Measurements from ENCODE around the gene DUS3L. TPM values are rescaled to one million over a fixed set of nuclear protein-coding genes. Genes with fewer than 3 reads are reported as not detected.

Gene DUS3L, protein sequence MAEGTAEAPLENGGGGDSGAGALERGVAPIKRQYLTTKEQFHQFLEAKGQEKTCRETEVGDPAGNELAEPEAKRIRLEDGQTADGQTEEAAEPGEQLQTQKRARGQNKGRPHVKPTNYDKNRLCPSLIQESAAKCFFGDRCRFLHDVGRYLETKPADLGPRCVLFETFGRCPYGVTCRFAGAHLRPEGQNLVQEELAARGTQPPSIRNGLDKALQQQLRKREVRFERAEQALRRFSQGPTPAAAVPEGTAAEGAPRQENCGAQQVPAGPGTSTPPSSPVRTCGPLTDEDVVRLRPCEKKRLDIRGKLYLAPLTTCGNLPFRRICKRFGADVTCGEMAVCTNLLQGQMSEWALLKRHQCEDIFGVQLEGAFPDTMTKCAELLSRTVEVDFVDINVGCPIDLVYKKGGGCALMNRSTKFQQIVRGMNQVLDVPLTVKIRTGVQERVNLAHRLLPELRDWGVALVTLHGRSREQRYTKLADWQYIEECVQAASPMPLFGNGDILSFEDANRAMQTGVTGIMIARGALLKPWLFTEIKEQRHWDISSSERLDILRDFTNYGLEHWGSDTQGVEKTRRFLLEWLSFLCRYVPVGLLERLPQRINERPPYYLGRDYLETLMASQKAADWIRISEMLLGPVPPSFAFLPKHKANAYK
- total RNA-seq (2022), result 73.3 and 75.4 TPM in 2 replicates
- percentile 73 among the genes with signal in this experiment for Bru-seq, nascent RNA
- BruChase-seq, experiment 1, labeled RNA remaining after a 2-hour chase, result percentile 76 among the genes with signal in this experiment
- percentile 84 among the genes with signal in this experiment for BruChase-seq, experiment 2, labeled RNA remaining after a 6-hour chase
- long read RNA-seq, transcript DUS3L-201 (13 exons, 2,113 nt), result major isoform, 99 of 129 reads
- long read RNA-seq, partial matches to known transcripts, result 9 of 129 reads
- long read RNA-seq, other reads (novel, unspliced or antisense), result 21 of 129 reads

DNA sequence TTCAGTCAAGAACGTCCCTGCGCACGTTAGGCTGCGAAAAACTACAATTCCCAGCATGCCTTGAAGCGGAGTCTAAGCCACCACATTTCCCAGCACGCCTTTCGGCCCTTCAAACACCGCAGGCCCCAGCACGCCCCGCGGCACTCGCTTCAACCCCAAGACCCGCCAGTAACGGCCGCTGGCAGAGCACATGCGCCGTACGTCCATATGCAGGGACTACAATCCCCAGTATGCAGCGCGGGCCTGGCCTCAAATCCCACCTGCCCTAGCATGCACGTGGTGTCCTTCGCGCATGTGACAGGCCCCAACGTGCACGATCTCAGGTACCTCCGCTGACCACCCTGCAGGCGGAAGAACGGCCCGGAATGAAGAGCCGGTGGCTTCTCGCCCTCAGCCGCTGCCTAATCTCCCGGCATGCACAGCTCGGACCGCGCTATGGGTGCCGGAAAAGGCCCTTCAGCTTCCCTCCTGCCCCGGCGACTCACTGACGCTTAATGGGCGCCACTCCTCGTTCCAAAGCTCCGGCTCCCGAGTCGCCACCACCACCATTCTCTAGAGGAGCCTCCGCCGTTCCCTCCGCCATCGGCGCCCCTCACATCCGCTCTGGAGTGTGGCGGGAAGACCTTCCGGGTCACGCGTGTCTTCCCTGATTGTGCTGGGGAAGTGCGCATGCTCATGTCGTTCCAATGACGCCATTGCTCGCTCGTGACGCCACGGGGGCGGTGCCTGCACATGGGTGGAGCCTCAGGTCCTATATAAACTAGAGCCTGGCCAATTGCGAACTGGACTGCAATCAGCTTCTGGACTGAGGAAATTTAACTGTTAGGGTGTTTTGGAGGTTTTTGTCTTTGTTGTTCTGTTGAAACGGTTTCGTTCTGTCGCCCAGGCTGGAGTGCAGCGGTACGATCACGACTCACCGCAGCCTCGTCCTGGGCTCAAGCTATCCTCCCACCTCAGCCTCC, at the start of gene DUS3L:
Gene DUS3L, minus strand, starts transcription at position 605 of the 962 bp plus-strand sequence. Its CDS starts 22 bp downstream, at position 583.
- no peaks in the 10 kb centered on the region for H3K27me3 ChIP-seq (replicated peaks; ENCODE audit: control insufficient read depth, insufficient read depth, low read length)
- Mint-ChIP-seq H3K4me3 (ENCODE audit: unreplicated experiment) (peak within 1 kb of the TSS; percentile 98), H3K36me3 (ENCODE audit: insufficient read depth, unreplicated experiment) (peaks cover 54% of the 10 kb centered on the region), H3K27ac (ENCODE audit: unreplicated experiment) (peak within 1 kb of the TSS; percentile 100), H3K4me1 (ENCODE audit: low read depth, unreplicated experiment) (no peaks in the 10 kb centered on the region), H3K9me3 (ENCODE audit: unreplicated experiment) (no peaks in the 10 kb centered on the region), H3K27me3 (ENCODE audit: insufficient read depth, unreplicated experiment) (no peaks in the 10 kb centered on the region)
- H3K4me1 ChIP-seq, result no peaks in the 10 kb centered on the region
- DNase-seq, result peak; percentile 96 to 98
- TF ChIP-seq, protein P1, sequence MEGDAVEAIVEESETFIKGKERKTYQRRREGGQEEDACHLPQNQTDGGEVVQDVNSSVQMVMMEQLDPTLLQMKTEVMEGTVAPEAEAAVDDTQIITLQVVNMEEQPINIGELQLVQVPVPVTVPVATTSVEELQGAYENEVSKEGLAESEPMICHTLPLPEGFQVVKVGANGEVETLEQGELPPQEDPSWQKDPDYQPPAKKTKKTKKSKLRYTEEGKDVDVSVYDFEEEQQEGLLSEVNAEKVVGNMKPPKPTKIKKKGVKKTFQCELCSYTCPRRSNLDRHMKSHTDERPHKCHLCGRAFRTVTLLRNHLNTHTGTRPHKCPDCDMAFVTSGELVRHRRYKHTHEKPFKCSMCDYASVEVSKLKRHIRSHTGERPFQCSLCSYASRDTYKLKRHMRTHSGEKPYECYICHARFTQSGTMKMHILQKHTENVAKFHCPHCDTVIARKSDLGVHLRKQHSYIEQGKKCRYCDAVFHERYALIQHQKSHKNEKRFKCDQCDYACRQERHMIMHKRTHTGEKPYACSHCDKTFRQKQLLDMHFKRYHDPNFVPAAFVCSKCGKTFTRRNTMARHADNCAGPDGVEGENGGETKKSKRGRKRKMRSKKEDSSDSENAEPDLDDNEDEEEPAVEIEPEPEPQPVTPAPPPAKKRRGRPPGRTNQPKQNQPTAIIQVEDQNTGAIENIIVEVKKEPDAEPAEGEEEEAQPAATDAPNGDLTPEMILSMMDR (IDR thresholded peaks at IDR 0.05; ENCODE audit: insufficient read depth in 1 of 2, low read depth in 1 of 2, low read length in 1 of 2, severe bottlenecking in 1 of 2, unreplicated experiment in 1 of 2), result no peak
- intact Hi-C loops (cut with micrococcal nuclease; ENCODE audit: unreplicated experiment), result loop anchor here (1.0 to 5.0 kb wide), 3 partner anchors 18 to 111 kb away; partner anchors contain the start of genes CATSPERD, LONP1 and MICOS13
- TSS peak; percentile 87 for BruUV-seq (replicated peaks)
- CTCF ChIA-PET, result interaction anchor here (0.5 to 1.9 kb wide), 2 partner anchors 11 to 13 kb away, joined by 4 to 11 read pairs; no protein-coding TSS in a partner anchor
- H3K36me3 ChIP-seq (ENCODE audit: control insufficient read depth, insufficient read depth, low read length), result peaks cover 4% of the 10 kb centered on the region; the same call in 1 of the 2 replicates
- H3K9me3 ChIP-seq, result no peaks in the 10 kb centered on the region
- peak within 1 kb of the TSS; percentile 86 for H3K4me3 ChIP-seq (ENCODE audit: low read depth, low read length)
- POLR2A ChIA-PET, result interaction anchor here (0.5 to 0.7 kb wide), 2 partner anchors 17 to 18 kb away, joined by 3 to 4 read pairs; no protein-coding TSS in a partner anchor

DNA sequence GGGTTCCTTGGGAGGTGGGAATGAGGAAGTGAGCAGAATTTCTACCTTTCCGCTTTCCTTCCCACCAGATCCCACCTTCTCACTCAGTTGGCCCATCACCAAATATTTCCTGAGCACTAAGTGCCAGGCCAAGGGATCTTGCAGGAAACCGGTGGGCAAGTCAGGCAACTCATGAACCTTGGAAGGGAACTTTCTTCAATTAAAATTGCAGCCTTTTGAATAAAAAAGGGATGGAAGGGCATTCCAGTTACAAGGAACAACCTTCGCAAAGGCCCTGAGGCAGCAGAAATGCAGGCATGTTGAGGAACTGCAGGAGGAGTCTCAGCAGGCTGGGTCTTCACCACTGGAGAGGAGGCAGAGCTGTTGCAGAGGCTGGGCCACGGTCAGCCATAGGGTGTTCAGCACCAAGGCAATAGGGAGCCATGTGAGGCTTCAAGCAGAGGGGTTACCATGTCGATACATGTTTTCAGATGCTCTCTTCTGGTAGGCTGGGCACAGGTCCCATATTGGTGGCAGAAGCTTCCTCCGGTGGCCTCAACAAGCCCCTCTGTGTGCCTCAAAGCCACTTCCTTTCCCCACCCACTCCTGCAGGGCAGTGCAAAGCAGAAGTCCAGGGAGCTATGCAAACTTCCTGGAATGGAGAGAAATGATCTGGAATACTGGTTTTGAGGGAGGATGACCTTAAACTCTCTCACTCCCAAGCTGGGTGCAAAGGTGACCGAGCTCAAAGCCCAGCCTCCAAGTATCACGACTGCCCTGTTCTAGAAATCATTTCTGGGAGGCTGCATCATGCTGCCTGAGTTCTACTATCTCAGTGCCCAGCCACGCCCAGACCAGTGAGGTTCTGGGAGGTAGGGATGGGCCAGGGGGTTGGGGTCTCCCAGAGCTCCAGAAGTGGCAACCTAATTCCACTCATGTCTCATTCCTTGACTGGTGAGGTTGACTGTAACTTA, 48.4 kb upstream of the DUS3L start, which contains the start of gene FUT6:
Gene FUT6, minus strand, starts transcription at position 638 of the 953 bp plus-strand sequence. CDS start 7,135 bp downstream, outside the sequence.
- H3K36me3 Mint-ChIP-seq (ENCODE audit: insufficient read depth, unreplicated experiment), result no peaks in the 10 kb centered on the region
- no peaks in the 10 kb centered on the region for H3K27me3 Mint-ChIP-seq (ENCODE audit: insufficient read depth, unreplicated experiment)
- ChIA-PET CTCF (no interaction called here), POLR2A (no interaction called here)
- DNase-seq, result no peak
- no peaks in the 10 kb centered on the region for H3K9me3 Mint-ChIP-seq (ENCODE audit: unreplicated experiment)
- H3K36me3 ChIP-seq (ENCODE audit: control insufficient read depth, insufficient read depth, low read length), result no peaks in the 10 kb centered on the region
- no TSS peak for BruUV-seq (replicated peaks)
- H3K4me1 ChIP-seq, result no peaks in the 10 kb centered on the region
- no peaks in the 10 kb centered on the region for H3K4me1 Mint-ChIP-seq (ENCODE audit: low read depth, unreplicated experiment)
- intact Hi-C loops (cut with micrococcal nuclease; ENCODE audit: unreplicated experiment), result no loop called here
- no peaks in the 10 kb centered on the region for H3K9me3 ChIP-seq
- TF ChIP-seq, protein P1 (IDR thresholded peaks at IDR 0.05; ENCODE audit: insufficient read depth in 1 of 2, low read depth in 1 of 2, low read length in 1 of 2, severe bottlenecking in 1 of 2, unreplicated experiment in 1 of 2), result no peak
- no peaks in the 10 kb centered on the region for H3K27me3 ChIP-seq (replicated peaks; ENCODE audit: control insufficient read depth, insufficient read depth, low read length)
- H3K4me3 ChIP-seq (ENCODE audit: low read depth, low read length), result no peak within 1 kb of the TSS
- H3K27ac Mint-ChIP-seq (ENCODE audit: unreplicated experiment), result no peak within 1 kb of the TSS
- H3K4me3 Mint-ChIP-seq (ENCODE audit: unreplicated experiment), result no peak within 1 kb of the TSS

All from Caco-2 (cell line).